Hypothalamus (tissue), 51 donors: Measurements from ENCODE around the gene TTC36.

Experiments
- DNase-seq, 51 donors: peaks; one replicate each; lab custom pipeline; 2025; lab: John Stamatoyannopoulos, UW

TTC36 gene

GRCh38 chr11:118531597-118532084, 4.4 kb downstream of the TTC36 start:
- DNase-seq = peak in 10 of 51 donors; percentile 7 to 80 (median 46)

- DNase-seq = no peak
Observed at GRCh38 chr11:118532091-118532490, 4.8 kb downstream of the TTC36 start.

- DNase-seq = no peak
Observed at GRCh38 chr11:118532852-118533768, 5.8 kb downstream of the TTC36 start.

GRCh38 chr11:118533769-118534729, 6.8 kb downstream of the TTC36 start:
- peak in 23 of 51 donors; percentile 4 to 56 (median 23) for DNase-seq

GRCh38 chr11:118535261-118535660, 8.0 kb downstream of the TTC36 start:
- no peak for DNase-seq

- DNase-seq = no peak
Observed at GRCh38 chr11:118536726-118537125, 9.5 kb downstream of the TTC36 start.

GRCh38 chr11:118537409-118537980, 10.2 kb downstream of the TTC36 start:
- DNase-seq = no peak

GRCh38 chr11:118544010-118544646, 16.9 kb downstream of the TTC36 start:
- no peak for DNase-seq

GRCh38 chr11:118544647-118545010, 17.4 kb downstream of the TTC36 start:
- no peak for DNase-seq

- no peak for DNase-seq
Observed at GRCh38 chr11:118545533-118545932, 18.3 kb downstream of the TTC36 start.

- DNase-seq = no peak
Observed at GRCh38 chr11:118547132-118547531, 19.9 kb downstream of the TTC36 start.

GRCh38 chr11:118552341-118552740, 25.1 kb downstream of the TTC36 start:
- no peak for DNase-seq

- DNase-seq = no peak
Observed at GRCh38 chr11:118560806-118561205, 33.5 kb downstream of the TTC36 start.

- peak in 12 of 51 donors; percentile 5 to 18 (median 10) for DNase-seq
Observed at GRCh38 chr11:118565051-118565450, 37.8 kb downstream of the TTC36 start.

- DNase-seq = no peak
Observed at GRCh38 chr11:118569670-118570069, 42.4 kb downstream of the TTC36 start.

- no peak for DNase-seq
Observed at GRCh38 chr11:118570787-118571186, 43.5 kb downstream of the TTC36 start.

GRCh38 chr11:118571701-118572060, 44.4 kb downstream of the TTC36 start:
- DNase-seq = peak in 5 of 51 donors; percentile 14 to 25 (median 23)

- peak; percentile 21 to 90 (median 68) for DNase-seq
Observed at GRCh38 chr11:118572061-118572980, 45.0 kb downstream of the TTC36 start, which contains the start of gene ARCN1. Gene ARCN1, plus strand, starts transcription at chr11:118572409. Its CDS starts 139 bp downstream, at chr11:118572548.

GRCh38 chr11:118572981-118573550, 45.8 kb downstream of the TTC36 start:
- peak in 2 of 51 donors; percentile 36 to 49 for DNase-seq
